GM18868 (cell line): ENCODE results near the gene SMG6.
A peak's percentile ranks its signal among the peaks of the same experiment; 100 is the strongest.
"Not testable (repeated sequence)": the region's sequence is repeated elsewhere in the genome, so short reads cannot be mapped to it uniquely, and the experiment has no call there.

ENCODE experiments used
- ATAC-seq: cut with Tn5 transposase; IDR thresholded peaks from one replicate; pipeline ENCODE4 v1.9.1; 2021; ENCODE audit warnings: mild to moderate bottlenecking, moderate library complexity; ENCODE audit not compliant: unreplicated experiment

Gene SMG6

DNA sequence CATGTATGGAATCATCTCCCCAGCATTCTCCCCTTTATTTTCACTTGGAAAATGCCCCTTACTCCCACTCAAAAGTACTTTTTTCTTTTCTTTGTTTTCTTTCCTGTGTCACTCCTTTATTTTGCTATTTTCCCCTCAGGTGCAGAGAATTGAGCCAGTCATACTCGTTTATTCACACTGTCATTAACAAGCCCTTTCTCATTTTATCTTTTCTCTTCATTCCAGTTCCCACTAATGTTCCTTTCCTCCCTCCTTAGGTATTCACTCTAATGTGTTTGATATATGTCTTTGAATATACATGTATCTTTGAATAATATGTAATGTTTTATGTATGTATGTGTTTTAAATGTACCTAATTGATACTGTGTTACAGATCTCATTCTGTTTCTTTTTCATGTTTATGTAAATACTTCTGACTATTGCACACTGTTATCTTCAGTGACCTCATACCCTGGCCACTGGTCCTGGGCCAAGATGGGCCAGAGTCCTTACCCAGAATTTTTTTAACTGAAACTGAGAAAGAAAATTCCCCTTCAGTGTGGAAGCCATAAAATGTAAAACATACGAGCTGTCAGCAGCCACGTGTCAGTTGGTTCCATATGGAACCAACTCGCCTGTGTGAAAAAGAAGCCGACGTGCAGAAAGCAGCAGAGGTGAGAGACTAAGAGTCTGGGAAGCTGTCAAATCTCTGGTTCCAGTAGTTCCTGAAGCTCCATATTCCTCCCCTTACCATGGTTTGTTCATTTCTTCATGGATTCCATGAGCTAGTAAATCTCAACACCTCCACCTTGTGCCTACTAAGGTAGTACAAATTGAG, 6.0 kb upstream of the SMG6 start:
- no peak for ATAC-seq

DNA sequence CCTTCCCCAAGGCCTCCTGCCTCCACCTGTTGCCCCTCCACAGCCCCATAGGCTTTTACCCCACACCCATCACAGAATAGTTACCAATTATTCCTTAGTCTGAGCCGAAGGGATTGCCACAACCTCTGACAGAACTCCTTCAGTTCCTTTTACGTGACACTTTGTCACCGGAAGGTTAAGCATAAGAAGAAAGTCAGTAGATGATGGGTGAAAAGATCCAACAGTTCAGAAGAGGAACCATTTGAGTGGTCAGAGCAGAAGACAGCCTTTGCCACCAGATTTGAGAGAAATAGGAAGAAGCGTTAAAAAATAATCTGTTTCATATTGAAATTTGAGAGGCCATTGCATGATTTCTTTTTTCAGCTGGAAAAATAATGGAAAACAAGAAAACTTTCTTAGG, 1.3 kb upstream of the SMG6 start:
- ATAC-seq: no peak

DNA sequence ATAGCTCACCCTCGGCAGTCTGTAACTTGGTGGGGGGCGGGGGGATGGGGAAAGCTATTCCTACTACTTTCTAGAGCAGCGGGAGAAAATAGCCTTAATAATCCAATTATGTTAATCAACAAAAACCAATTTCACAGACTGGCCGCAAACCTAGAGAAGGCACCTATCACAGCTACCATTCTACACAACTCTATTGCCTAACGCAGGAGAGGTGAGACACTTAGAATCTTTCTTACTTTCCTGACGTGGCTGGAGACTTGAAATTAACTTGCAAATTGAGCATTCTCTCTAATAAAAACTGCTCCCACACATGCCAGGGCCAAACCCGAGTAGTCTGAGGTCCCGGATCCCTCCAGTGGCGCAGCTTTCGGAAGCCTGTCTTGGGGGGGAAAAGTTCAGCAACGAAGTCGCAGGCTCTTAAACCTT, 794 bp downstream of the SMG6 start:
- no peak for ATAC-seq

DNA sequence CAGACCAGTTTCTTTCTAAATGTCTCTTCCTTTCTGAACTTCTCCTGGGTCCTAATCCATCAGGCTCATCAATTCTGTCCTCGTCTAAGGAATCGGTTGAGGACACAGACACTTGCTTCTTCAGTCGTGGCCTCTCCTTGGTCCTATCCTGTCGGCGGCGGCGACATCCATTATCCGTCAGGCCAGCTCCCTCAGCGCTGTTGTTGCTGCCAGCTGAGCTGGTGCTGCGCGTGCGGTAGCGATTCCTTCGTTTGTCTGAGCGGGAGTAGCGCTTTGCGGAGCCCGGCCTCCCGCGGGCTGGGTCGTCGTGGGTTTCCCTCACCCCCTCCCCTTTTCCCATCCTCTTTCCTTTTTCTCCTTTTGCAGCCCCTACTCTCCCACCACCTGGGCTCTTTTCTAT, 3.8 kb downstream of the SMG6 start:
- ATAC-seq: no peak

DNA sequence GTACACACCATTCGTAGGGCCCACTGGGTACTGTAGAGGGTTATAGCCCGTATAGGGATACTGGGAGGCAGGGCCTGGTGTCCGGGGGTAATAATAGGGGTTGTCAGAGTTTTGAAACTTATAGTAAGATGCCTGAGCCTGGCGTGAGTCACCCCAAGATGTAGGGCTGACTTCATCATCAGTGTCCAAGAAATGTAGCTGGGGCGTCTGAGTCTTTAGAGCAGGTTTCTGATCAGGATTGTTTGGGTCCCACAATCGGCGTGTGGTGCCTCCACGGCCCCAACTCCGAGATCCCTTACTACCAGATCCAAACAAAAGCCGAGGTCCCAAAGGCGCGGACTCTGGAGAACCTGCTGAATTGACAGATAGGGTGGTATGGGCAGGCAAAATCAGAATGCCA, 4.4 kb downstream of the SMG6 start:
- no peak for ATAC-seq

DNA sequence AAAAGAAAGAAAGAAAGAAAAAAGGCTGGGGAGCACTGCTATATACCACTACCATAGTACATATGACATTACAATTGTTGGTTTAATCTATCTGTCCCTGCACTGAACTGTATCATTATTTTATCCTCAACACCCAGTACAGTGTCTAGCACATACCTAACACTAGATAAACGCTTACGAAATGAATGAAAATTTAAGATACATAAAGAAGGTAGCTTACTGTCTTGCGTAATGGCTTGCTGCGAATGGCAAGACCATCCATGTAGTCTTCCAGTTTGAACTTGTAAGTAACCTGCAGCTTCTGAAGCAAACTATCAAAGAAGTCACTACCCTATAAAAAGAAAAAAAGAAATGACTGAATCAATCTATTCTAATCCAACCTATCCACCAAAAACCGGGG, 6.6 kb downstream of the SMG6 start:
- ATAC-seq: no peak

DNA sequence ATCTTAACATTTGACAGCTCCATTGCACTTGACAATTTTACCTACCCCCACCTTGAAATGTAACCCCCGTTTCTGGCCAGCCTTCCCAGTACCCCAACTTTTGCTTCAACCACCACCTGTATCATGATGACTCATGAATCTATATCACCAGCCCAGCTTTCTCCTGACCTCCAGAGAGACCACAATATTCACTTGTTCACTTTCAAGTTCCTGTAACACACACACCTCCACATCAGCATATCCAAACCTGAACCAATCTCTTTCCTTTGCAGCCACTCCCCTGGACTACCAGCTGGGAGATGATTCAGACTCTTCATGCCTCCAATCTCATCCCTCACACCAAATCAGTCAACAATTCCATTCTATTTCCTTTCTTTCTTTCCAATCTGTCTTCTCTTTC, 8.0 kb downstream of the SMG6 start:
- ATAC-seq: no peak

DNA sequence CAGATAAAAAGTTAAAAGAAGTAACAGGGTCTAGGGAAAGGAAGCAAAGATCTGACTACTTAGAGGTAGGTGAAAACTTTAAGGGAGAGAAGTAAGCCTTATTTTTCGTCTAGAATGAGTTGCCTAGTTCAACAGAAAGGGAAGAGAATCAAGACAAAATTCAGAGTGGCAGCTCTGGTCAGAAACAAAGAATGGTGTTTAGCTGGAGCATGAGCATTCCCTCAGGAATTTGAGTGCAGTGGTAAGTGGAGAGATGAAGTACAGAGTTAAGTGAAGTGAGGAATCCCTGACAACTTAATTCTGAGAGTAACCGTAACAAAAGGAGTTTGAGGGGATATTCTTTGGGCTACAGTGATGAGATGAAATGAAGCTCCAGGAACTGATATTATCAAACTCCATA, 11.5 kb downstream of the SMG6 start:
- ATAC-seq: no peak

DNA sequence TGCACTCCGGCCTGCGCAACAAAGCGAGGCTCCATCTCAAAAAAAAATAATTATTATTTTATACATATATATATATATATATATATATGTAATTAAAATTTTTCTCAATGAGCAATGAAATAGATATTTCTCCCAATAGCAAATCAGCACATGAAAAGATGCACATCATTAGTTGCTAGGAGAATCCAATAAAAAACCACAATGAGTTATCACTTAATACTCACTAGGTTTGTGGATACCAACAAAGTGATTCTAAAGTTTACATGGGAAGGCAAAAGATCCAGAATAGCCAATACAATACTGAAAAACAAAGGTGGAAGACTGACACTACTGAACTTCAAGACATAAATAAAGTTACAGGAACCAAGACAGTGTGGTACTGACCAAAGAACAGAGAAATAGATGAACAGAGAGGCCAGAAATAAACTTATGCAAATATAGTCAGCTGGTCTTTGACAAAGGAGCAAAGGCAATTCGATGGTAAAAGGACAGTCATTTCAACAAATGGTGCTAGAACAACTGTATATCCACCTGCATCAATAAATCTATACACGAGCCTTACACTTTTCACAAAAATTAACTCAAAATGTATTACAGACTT, 13.6 kb downstream of the SMG6 start:
- no peak for ATAC-seq

DNA sequence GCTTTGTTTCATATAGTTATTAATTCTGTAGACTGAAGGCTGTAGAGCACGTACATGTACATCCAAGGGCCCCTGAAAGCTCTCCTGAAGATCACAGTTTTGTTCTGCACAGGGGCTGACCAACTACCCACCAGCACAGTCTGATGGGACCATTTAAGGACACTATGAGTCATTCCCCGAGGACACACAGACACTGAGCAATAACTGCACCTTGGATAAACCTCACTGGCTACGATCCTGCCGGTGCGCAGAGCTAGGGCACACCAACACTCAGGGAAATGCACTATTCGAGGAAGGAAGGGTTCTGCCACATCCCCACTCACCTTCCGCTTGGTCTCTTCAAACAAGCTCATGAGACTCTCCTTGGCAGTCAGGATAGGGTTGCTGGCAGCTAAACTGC, 20.3 kb downstream of the SMG6 start:
- no peak for ATAC-seq

DNA sequence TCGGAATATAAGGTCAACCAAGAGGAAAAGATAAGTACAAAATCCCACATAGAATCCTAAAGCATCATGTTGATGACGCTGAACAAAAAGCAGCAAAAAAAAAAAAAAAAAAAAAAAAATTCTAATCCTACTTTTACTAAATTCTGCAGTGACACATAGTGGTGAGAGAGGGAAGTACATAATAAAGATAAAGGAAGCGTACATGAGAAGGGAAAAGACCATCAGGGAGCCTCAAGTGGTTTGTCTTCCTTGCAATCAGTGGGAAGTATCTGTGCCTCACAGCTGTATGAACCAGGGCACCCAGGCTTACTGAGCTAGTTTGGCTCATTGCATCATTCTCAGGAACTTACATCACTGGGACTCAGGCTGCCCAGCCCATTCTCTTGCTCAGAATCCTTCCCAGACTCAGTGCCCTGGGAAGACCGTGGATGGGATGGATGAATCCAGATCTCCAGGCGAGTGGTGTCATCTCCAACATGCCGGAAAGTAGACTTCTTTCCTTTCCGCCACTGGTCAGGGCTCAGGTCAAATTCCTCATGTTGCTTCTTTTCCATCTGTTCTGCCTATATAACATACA, 21.2 kb downstream of the SMG6 start:
- ATAC-seq: no peak

DNA sequence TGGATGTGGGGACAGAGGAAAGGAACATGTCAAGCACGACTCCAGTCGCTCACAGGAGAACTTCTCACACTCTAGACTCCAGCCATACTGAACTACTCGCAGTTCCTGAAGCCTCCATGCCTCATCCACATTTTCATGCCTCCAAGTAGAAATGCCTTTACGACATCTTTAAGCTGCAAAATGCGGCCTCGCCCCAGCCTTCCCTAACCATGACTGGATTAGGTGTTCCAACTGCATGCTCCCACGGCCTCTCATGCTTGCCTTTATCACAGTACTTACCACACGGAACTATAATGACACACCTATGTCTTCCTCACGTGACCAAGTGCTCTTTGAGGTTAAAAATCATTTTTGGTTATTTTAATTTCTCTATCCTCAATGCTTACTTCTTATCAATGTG, 23.9 kb downstream of the SMG6 start:
- ATAC-seq: no peak

DNA sequence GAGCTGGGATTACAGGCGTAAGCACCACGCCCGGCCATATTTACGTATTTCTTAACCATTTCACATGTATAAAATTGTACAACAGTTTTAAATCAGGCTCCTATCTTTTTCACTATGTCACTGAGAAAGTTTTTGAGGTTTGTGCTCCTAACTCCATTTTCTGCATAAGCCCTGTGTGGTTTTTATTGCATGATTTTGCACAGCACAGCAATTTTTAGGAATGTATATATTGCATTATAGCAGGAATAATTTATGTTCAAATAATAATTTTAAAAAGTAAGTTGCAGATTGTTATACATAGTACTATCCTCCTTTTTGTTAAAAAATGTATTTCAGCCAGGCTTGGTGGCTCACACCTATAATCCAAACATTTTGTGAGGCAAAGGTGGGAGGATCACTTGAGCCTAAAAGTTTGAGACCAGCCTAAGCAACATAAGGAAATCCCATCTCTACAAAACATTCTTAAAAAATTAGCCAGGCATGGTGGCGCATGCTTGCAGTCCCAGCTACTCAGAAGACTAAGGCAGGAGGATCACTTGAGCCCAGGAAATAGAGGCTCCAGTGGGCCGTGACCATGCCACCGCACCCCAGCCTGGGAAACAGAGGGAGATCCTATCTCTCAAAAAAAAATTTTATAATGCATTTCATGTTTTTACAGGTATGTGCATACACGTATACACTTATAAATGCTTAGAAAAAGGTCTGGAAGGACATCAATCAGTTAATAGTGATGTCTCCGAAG, 26.0 kb downstream of the SMG6 start:
- no peak for ATAC-seq

DNA sequence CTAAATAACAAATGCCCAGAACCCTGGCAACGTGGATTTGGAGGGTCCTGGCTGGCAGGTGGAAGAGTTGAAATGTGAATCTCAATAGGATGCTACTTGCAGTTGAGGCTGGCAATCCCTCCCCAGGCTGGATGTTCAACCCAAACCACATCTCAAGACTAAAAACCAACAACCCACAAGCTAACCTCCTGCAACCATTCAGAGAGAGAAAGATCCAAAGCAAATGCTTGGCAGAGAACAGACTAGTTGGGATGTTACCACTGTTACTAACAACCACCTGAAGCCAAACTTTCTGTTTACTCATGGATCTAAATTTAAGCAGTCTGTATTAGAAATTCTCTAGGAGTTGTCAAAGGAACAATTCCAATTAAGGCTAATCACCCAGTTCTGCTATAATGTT, 27.9 kb downstream of the SMG6 start:
- ATAC-seq: no peak

DNA sequence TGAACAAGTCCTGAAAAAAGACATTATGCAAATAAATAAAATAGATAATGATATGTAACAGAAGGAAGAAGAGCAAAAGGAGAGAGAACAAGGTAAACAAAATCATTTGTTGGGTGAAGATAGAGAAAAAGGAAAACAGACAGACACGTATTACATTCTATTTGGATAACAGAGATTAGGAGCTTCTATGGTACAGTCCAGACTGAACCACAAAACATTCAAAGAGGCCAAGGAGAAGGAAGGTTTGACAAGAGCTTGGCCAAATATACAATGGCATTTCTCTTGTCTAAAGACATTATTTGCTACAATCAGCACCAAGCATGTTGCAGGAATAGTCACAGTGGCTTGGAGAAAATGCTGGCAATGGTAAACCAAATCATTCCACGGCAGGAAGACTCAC, 29.2 kb downstream of the SMG6 start:
- no peak for ATAC-seq

DNA sequence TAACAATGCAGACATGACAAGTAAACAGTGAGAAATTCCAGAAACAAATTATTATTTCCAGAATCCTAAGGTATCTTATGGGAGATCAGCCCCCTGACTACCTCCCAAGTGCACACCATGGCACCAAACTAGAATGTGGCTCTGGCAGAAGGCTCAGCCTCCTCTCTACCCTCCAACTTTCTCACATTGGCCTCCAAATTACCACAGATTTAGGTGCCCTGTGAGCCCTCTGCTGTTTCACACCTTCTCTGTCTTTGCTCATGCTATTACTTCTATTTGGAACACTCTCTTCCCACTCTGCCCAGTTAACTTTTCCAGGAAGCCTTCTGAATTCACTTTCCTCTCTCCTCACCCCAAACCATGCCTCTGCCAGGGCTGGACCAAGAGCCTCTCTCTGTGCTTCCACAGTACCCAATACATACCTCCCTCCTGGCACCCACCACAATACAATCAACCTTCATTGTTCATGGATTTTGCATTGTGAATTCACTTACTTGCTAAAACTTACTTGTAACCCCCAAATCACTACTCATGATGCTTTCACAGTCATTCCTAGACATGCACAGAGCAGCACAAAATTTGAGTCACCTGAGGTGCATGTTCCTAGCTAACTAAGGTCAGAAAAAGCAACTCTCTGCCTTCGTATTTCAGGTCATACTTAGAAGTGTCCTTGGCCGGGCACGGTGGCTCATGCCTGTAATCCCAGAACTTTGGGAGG, 31.4 kb downstream of the SMG6 start:
- ATAC-seq: no peak

DNA sequence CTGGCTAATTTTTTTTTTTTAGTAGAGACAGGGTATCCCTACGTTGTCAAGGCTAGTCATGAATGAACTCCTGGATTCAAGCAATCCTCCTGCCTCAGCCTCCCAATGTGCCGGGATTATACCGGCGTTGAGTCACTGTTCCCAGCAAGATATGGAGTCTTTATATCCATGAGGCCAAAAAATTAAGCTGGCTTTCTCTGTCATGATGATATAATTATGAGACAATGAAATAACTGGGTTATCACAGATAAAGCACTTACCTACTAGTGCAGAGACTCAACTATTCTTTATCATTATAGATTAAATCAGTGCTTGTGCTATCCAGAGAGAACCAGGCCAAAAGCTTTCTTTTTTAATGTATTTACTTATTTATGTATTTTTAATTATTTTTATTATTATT, 36.2 kb downstream of the SMG6 start:
- ATAC-seq: no peak

DNA sequence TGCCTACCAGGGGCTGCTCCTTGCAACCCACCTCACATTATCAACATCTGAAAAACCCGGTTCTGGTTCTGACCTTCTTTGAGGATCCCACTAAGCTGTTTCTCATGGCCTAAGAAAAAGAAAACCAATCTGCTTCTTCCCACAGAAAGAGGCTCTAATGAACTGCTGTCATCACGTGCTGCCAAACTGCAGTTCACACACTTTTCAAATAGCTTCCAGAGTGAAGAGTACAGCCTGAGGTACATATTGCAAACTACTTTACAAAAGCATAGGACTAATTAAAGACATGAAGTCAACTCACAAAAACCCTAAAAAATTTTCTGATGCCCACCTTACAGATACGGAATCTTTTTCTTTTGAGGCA, 36.7 kb downstream of the SMG6 start:
- peak; percentile 24 for ATAC-seq

DNA sequence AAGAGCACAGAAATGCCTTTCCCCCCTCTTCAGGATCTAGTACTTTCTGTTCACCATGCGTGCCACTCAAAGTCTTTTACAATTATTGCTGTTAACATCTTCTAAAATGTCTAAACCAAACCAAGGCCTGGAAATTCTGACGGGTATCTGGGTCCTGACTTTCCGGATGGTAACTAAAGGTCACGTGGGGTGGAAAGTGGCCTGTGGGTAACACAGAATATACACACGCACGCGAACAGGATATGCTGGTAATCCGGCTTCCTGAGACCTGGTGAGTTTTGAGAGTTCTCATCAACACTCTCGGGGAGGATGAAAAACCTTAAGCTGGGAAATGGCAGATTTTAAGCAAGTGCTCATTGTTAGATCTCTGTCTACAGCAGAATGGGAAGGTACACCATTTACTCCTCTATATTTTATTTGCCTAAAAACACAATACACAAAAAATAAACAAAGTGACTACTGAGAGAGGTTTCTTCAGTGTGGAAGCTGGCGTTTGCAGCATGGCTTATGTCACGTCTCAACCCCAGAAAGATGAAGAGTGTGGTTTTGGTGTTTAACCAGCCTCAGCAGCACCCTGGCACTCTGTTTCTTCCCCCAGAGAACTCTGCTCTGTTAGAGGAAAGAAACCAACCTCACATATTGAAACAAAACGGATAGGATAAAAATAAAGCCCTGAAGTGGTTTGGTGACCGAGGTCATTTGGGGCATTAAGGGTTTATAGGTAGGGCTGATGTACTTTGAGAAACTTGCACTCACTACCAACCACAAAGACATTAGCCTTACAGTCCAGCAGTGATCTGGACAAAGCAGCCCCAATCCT, 37.3 kb downstream of the SMG6 start:
- peak; percentile 82 for ATAC-seq

DNA sequence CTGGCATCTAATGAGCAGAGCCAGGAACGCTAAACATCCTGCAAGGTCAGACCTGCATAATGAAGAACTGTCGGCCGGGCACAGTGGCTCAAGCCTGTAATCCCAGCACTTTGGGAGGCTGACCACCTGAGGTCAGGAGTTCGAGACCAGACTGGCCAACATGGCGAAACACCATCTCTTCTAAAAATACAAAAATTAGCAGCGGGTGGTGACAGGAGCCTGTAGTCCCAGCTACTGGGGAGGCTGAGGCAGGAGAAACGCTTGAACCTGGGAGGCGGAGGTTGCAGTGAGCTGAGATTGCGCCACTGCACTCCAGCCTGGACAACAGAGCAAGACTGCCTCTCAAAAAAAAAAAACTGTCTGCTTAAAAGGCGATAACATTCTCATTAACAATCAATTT, 38.4 kb downstream of the SMG6 start:
- ATAC-seq: not testable (repeated sequence)
